GM18520 (cell line): Measurements from ENCODE around the gene BSND.
"Not testable (repeated sequence)": the region's sequence is repeated elsewhere in the genome, so short reads cannot be mapped to it uniquely, and the experiment has no call there.

ENCODE experiments used
- ATAC-seq: cut with Tn5 transposase; IDR thresholded peaks from one replicate; pipeline ENCODE4 v1.9.1; 2021; ENCODE audit not compliant: unreplicated experiment

Gene BSND

GRCh38 chr1:55015731-55016620 lies 17.2 kb downstream of the BSND start:
- ATAC-seq: no peak

GRCh38 chr1:55018395-55018794 lies 19.7 kb downstream of the BSND start:
- ATAC-seq: no peak

DNA sequence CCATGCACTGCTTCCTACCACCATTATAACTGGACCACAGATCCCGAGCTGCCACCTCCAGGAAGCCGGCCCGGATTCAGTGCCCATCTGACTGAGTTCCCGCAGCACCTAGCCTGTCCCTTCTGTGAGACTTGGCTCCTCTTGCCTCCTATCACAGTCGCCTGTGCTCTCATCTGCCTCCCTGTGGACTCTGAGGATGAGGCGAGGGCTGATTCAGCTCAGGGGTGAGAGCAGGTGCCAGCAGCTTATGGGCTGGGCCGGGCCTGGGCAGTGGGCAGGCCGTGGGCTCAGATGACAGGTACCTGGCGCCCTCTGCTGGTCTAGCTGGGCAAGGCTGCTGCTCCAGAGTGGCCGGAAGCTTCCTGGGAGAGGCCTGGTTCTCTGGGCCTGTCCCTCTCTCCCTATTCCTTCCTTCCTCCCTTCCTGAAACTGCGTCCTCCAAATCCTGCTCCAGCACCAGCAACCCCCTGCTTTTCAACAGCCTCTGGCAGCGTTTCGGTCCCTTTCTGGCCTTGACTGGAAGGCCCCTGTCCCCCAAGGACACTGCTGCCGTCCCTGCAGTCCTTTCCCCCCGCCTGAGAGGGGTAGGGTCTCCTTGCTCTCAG lies 23.3 kb downstream of the BSND start:
- no peak for ATAC-seq

GRCh38 chr1:55024163-55024562 lies 25.4 kb downstream of the BSND start:
- ATAC-seq: not testable (repeated sequence)

GRCh38 chr1:55026682-55027081 lies 27.9 kb downstream of the BSND start:
- ATAC-seq: not testable (repeated sequence)

- not testable (repeated sequence) for ATAC-seq
Measured at GRCh38 chr1:55031098-55031497, 32.4 kb downstream of the BSND start.

- no peak for ATAC-seq
Measured at GRCh38 chr1:55033265-55033614, 34.5 kb downstream of the BSND start.

- ATAC-seq: no peak
Measured at GRCh38 chr1:55034476-55035133, 35.9 kb downstream of the BSND start.

- ATAC-seq: no peak
Measured at GRCh38 chr1:55035904-55036303, 37.2 kb downstream of the BSND start.

DNA sequence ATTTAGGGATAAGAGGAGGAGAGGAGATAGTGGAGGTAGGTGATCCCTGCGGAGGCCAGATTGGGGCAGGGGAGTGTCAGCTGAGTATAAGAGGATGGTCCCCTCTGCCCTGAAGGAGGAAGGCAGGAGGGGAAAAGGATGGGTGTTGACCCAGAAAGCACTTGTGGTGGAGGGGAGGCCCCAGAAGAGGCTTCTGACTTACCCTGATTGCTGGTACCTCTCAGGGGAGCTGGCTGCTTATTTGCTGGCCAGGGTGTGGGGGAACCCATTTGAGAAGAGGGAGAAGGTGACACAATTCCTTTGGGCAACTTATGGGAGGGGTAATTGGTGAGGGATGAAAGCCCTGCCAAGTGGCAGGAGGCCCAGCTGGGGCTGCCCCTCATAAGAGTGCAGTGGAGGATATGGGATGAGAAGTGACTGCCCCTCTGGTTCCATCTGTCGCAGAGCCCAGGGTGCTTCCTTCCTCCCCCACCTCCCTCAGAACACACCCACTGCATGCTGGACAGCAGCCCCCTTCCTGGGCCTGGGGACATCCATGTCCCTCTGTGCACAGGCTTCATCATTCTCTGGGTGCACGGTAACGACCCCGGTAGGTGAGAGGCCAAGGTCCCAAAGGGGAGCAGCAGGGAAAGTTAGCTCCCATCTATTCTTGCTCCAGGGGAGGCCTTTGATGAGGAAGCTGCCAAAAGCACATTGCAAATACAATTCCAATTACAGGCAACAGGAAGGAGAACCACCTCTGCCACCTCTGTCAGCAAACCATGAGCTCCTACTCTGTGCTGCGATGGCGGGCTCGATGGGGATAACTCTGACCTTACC lies 39.2 kb downstream of the BSND start:
- ATAC-seq: no peak

DNA sequence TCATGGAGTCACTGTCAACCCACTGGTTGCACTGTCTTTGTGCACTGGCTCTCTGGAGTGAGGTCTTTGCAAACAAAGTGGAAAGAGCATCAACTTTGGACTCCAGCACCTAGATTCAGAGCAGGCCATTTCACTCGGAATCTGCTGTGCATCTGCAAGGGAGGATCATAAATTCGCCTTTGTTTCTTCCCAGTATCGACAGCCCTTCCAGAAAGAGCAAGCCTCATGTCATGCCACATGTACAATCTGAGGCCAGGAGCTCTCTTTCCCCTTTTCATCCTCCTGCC lies 39.8 kb downstream of the BSND start:
- no peak for ATAC-seq

GRCh38 chr1:55038974-55039341 lies 40.2 kb downstream of the BSND start:
- ATAC-seq: no peak

- no peak for ATAC-seq
Measured at GRCh38 chr1:55039342-55040082, 40.8 kb downstream of the BSND start, which contains the start of gene PCSK9. PCSK9 (plus strand) TSS chr1:55039548; CDS start chr1:55039838, 290 bp downstream.

DNA sequence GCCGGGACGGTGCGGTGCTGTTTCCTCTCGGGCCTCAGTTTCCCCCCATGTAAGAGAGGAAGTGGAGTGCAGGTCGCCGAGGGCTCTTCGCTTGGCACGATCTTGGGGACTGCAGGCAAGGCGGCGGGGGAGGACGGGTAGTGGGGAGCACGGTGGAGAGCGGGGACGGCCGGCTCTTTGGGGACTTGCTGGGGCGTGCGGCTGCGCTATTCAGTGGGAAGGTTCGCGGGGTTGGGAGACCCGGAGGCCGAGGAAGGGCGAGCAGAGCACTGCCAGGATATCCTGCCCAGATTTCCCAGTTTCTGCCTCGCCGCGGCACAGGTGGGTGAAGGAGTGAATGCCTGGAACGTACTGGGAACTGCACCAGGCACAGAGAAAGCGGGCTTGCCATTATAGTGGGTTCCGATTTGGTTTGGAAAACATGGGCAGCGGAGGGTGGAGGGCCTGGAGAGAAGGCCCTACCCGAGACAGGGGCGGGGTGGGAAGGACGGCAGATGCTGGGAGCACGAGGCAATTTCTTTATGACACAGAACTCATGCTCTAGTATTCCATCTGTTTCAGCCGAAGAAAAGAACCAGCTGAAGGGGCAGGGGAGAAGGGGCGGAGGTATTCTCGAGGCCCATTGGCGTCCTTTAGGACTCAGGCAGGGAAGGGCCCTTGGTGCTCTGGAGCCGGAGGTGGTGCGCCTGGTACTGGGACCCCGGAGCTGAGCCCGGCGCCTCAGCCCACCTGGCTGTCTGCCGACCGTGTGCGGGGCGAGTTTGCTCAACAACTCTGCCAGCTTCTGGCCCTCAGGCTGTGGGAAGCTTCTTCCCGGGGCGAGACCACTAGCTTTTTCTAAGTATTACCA lies 41.6 kb downstream of the BSND start:
- no peak for ATAC-seq

DNA sequence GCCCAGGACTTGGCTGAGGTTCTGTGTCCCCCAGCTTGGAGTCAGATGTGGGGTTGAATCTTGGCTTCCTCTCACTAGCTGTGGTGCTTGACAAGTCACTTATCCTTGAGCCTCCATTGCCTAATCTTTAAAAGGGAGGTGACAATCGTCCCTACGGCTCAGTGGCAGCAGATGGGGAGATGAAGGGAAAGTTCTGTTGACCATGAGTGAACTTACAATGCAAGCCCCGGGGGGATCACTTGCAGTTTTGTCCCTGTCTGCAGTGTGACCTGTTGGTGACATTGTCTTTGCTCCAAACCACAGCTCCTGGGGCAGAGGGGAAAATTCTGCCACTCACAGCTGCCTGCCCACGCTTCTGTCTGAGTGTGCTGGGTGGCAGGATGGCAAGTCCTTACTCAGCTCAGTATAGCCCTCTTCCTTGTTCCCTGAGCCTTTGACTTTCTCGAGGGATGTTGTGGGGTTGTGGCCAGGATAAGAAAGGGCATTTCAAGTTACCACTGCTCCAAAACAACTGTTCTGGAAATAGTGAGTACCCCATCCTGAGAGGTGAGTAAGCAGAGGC lies 42.3 kb downstream of the BSND start:
- no peak for ATAC-seq

GRCh38 chr1:55041613-55042012 lies 42.9 kb downstream of the BSND start:
- ATAC-seq: no peak

DNA sequence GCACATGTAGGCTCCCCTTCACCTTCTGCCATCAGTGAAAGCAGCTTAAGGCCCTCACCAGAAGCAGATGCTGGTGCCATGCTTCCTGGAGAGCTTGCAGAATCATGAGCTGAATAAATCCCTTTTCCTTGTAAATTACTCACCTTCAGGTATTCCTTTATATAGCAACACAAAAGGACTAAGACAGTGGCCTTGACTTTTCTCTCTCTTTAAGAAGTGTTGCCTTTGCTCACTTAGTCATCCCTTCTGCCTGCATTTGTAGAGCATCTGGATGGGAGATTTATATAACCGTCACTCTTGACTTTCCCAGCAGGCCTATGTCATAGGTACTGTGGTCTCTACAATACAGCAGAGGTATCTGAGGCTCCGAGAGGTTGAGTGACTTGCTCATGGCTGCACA lies 44.3 kb downstream of the BSND start:
- ATAC-seq: no peak

DNA sequence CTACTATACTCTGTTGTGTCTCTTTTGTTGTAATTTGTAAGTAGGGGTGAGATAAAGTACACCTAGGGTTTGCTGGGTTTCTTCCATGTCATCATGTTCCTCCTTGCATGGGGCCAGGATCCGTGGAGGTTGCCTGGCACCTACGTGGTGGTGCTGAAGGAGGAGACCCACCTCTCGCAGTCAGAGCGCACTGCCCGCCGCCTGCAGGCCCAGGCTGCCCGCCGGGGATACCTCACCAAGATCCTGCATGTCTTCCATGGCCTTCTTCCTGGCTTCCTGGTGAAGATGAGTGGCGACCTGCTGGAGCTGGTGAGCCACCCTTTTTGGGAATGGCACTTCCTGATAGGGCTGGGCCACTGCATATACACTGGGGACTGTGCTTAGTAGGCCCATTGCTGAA lies 45.0 kb downstream of the BSND start:
- no peak for ATAC-seq

GRCh38 chr1:55044617-55045397 lies 46.1 kb downstream of the BSND start:
- ATAC-seq: no peak
